ENCODE data around the gene BEX2.
"Not testable (repeated sequence)": the region's sequence is repeated elsewhere in the genome, so short reads cannot be mapped to it uniquely, and the experiment has no call there.

Gene BEX2

DNA sequence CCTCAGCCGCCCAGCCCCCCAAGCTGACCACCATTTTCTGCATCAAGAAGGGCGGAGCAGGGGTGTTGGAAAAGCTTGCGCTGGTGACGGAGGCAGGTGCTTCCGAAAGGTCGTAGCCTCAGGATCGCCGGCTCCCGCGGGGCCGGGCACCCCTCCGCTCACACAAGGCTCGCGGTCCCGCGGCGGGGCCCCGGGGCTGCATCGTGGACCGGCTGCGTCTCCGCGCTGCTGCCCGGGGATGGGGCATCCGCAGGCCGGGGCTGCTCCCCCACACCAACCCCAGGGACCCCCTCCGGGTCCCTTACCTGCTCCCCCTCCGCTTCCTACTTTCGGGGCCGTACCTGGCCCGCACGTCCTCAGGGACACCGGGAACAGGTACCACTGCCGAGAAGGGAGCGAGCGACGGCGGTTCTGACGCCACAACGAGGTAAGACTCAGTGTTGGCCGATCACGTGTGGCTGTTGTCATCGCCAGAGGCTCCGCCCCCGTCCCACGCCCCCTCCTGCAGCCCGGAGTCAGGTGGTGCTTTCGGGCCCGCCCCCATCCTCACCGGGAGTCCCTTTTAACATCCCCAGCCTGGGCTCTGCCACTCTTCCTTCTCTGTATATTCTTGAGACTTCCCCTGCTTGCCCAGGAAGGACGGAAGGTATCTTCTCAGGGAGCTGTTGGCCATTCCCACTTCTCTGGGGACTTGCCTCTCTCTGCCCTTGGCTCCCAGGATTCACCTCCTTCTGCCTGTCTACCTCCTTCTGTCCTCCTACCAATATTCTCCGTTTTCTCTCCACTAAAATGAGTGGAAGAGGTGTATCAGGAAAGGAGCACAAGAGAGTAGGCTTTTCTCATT lies at the start of gene BEX2:
TSS of gene BEX2 (minus strand) at position 436 of the 844 bp plus-strand sequence. CDS start 1,014 bp downstream, outside the sequence.
- peak; percentile 68 for DNase-seq

DNA sequence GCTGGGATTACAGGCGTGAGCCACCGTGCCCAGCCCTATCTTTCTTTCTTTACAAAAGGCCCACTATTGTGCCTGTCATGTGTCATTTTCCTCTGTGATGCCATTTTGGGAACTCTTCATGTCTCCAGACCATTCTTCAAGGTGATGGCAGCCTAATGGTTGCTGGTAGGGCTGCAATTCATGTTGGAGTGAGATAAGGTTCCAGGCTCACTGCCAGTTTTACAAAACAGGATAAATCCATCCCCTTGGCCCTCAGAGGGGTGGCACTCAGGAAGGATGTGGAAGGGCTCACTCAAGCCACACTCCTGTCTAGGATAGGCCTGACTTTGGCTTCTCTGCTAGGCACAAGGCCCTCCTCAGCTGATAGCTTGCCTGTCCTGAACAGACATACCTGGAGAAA lies 49.3 kb upstream of the BEX2 start:
- DNase-seq, result no peak

DNA sequence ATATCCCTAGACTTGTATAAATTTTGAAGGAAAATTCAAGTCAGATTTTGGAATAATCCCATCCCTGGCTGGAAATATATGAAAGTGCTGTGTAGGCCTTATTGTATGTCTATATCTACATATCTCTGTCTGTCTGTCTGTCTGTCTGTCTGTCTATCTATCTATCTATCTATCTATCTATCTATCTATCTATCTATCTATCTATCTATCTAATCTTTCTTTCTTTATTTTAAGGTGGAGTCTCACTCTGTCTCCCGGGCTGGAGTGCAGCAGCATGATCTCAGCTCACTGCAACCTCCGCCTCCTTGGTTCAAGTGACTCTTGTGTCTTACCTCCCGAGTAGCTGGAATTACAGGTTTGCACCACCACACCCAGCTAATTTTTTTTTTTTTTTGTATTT lies 48.8 kb upstream of the BEX2 start:
- DNase-seq, result not testable (repeated sequence)

DNA sequence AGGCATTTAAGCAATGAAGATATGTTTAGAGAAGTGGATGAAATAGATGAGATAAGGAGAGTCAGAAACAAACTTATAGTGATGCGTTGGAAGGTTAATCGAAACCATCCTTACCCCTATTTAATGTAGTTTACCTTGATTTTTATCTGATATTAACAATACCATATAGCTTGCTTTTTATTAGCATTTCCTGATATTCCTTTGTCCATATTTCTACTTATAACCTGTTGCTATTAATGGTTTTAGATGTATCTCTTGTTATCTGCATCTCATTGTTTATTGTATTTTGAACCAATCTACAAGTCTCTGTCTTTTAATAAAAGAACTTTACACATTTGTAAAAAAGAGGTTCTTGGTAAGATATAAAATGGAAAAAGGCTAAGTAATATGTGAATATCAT lies 47.1 kb upstream of the BEX2 start:
- no peak for DNase-seq

DNA sequence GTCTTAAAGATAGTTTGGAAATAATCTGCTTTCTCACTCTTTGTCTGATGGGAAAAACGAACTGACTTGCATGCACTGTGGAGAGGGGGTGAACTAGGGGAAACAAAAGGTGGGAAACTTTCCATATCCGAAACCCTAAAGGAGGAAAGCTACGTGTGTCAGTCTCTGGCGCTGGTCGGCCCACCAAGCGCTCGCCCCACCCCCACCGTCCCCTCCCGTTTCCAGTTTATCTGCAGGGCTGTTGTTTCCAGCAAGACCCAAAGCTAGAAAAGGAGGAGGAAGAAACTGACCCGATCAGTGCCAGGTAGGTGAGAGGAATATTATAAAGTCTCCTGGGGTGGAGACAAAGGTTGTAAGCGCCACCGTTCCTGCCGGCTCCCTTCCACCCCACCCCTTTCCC lies 46.1 kb upstream of the BEX2 start:
- DNase-seq, result no peak

DNA sequence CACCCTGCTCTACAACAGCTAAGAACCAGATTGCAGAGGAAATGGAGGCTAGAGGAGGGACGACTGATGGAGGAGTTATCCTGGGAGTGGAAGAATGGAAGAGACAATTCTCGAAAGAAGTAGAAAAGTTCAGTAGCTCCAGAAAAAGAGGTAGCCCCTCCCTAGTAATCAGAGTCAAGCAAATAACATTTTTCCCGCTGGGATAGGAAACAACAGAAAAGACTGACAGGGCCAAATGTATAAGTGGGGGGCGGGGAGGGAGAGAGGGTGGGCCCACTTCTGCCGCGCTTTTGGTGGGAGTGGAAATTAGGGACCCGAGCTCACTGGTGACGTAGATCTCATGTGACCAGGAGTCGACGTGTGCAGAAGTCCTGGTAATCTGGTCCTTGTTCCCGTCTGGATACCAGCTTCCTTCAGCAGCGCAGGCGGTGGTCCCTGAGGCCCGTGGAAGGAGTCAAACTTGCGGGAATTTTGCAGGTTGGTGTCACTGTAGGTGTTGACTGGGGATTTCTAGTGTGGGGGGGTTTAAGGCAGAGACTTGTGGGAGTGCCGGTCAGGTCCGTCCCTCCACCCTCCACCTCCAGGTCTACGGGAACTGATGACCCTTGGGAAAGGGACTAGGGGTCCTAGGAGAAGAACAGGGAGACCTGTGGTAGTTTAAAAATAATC lies 45.5 kb upstream of the BEX2 start, which contains the start of gene TCEAL9:
TSS of gene TCEAL9 (plus strand) at position 377 of the 669 bp plus-strand sequence. CDS start 1,179 bp downstream, outside the sequence.
- peak; percentile 26 for DNase-seq

DNA sequence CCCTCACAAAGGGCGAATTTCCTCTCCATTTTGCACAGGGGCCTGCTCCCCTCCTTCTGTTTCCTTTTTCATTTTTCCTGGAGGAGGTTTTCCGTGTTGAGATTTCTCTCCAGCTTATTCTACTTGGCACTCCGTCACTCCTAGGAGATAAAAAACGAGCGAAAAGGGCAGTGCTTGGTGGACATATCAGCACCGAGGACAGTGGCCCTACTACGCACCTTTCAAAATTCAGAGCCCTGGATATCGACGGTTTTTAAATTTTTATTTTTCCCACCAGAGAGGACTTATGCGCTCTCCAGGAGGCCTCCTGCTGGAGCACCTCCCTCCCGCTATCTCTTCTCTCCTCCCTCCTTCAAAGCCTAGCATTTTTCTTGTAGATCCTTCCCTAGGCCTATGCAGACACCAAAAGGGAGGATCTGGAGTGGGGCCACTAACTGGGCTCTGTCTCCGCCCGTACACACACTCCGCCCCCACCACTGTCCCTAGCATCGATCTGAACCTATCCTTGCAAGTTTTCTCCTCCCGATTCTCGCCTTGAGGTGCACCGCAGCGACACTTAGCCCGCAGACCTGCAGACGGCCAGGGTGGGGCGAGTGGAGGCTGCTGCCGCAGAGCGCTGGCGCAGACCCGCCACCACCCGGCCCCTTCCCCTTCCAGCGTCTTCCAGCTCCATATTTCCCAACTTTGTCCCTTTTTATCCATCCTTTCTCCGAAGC lies 37.0 kb upstream of the BEX2 start:
- no peak for DNase-seq

DNA sequence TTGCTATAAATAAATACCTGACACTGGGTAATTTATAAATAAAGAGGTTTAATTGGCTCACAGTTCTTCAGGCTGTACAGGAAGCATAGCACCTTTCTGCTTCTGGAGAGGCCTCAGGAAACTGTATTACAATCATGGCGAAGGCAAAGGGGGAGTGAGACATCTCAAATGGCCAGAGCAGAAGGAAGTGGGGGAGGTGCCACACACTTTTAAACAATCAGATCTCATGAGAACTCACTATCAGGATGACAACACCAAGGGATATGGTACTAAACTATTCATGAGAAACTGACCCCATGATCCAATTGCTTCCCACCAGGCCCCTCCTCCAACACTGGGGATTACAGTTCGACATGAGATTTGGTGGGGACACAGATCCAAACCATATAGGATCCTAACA lies 33.8 kb upstream of the BEX2 start:
- no peak for DNase-seq

DNA sequence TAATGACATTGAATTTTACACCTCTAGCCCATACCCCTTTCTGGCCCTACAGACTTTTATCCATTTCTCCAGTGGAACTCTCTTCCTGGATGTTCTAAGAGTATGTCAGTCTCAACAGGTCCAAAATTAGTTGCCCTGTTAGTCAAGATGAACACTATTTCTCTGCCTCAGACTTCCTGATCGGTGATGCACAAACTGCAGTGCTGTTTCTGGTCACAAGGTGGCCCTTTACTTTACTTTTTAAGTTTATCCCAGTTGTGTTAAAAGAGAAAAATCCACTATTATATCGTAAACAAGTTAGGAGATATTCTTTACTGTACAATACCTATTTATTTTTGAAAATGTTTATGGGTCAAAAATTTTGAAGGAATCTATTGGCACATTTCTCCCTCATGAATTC lies 32.3 kb upstream of the BEX2 start:
- DNase-seq, result no peak

DNA sequence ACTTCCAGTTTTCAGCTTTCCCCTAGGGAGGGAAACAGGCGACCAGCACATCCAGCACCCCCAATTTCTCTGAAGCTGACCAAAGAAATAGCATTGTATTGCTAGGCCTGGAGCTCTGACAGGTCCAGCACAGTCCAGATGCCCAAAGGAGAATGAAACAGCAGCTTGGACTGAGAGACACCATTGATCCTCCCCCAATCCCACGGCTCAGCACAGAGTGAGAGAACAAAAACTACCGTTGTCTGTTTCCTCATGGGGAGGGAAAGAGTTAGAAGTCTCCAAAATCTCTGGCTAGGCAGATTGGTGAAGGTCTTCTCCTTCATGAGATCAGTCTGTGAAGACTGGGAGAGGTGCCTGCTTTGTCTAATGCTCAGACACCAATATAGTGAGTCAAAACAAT lies 27.9 kb upstream of the BEX2 start:
- no peak for DNase-seq

DNA sequence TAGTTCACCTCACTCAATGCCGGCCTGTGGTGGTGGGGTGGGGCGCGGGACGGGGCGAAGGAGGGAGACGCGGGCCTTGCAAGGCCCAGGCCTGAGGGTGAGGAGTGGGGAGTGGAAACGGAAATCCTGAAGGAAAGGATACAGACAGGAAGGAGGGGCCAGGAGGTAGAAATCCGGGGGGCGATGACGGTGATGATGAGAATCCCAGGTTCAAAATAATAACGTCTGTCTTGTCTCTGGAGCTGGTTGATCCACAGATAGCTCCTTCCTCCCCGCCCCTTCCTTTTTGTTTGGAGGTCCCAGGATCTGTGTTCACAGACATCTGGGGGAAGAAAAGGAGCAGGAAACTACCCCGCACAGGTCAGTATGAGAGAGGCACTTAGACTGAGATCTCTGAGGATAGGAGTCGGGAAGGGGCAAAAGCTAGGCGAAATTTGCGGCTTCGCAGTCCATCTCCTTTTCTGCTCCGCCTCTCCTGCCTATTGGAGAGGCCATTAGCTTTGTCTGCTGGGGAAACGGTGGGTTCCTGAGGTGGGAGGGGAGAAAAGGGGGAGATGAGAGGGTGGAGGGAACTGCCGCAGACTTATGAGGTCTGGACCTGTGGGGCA lies 20.0 kb upstream of the BEX2 start:
- no peak for DNase-seq

DNA sequence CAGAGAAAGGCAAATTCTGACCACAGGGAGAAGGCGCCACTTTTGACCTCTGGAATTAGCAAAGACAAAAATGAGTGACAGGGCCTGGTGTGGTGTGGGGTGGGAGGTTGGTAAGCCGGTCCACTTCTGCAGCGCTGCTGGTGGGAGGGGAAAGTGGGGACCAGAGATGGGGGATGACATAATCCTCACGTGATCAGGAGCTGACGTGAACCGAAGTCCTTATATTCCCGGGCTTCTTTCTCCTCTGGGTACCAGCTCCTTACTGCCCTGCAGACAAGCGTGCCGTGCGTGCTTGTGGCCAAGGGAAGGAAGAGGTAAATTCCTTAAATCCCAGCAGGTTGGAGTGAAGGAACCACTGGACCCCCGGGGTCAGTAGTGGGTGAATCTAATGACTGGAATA lies 19.2 kb upstream of the BEX2 start, which contains the start of gene TCEAL7:
TSS of gene TCEAL7 (plus strand) at position 249 of the 400 bp plus-strand sequence. CDS start 1,165 bp downstream, outside the sequence.
- DNase-seq, result peak; percentile 13

DNA sequence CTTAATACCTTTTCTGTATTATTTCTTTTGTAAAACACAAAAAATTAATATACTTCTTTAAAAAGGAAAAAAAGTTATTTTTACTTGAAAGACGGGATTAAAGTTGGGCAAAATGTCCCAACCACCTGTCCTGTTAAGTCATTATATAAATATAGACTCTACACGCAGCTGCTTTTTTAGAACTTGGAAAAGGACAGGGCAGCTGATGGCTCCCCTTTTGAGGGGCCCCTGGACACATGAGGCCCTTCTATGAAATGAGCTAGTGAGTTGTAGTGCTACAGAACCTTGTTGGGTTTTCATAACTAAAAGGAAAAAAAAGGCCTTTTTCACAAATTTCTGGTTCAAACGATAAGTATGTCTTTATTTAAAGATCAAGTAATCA lies 600 bp upstream of the BEX2 start:
- DNase-seq, result no peak

DNA sequence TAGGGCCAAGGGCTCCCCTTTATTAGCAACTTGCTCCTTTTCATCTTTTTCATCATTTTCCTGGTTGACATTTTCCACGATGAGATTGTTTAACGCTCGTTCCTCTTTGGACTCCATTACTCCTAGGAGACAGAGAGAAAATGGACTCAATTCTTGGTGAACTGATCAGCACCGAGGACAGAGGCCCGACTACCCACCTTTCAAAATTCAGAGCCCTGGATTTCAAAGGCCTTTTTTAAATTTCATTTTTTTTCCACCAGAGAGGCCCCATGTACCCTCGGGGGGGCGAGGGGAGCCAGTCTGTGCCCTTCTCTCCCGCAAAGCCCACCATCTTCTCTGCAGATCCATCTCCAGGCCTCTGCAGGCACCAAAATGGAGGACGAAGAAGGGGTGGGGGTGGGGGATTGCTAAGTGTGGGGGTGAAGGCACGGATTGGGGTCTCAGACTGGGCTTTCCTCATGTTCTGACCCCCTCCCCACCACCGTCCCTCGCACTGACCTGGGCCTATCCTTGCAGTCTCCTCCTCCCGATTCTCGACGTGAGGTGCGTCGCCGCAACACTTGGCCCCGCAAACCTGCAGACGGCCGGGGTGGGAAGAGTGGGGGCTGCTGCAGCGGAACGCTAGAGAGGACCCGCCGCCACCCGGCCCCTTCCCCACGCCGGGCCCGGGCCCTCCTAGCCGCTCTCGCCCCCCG lies 783 bp downstream of the BEX2 start:
- DNase-seq, result no peak

DNA sequence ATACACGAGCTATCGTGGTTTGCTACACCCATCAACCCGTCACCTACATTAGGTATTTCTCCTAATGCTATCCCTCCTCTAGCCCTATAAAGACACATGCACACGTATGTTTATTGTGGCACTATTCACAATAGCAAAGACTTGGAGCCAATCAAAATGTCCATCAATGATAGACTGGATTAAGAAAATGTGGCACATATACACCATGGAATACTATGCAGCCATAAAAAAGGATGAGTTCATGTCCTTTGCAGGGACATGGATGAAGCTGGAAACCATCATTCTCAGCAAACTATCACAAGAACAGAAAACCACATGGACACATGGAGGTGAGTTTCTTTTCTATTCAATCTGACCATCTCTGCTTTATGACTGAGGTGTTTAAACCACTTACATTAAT lies 5.1 kb downstream of the BEX2 start:
- DNase-seq, result not testable (repeated sequence)

DNA sequence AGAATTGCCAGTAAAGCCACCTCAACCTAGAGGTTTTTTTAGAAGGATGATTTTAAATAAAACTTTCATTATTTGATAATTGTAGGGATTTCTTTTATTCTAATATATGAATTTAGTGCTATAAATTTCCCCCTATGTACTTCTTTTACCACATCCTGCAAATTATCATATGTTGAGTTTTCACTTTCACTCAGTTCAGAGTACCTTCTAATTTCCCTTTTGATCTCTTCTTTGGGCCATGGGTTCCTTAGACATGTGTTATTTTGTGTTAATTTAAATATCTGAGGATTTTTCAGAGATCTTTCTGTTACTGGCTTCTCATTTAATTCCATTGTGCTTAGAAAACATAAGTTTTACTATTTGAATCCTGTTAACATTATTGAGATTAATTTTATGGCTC lies 6.1 kb downstream of the BEX2 start:
- no peak for DNase-seq

DNA sequence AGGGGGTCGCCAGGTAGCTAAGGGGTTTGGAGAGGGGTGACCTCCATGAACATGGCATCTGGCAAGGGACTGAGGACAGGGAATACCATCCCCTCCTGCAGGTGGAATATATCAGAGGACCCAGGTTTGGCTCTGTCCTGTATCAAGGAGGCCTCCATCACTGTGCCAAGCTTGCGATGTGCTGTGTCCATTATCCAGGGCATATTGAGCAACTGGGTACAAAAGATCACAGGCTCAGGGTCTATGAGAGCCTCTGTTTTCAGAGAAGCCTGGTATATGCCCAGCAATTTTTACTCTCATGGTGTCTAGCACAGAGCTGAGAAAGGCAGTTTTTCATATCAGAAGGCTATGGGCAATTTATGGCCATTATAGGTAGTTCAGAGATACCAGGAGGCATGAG lies 17.7 kb downstream of the BEX2 start:
- DNase-seq, result no peak

DNA sequence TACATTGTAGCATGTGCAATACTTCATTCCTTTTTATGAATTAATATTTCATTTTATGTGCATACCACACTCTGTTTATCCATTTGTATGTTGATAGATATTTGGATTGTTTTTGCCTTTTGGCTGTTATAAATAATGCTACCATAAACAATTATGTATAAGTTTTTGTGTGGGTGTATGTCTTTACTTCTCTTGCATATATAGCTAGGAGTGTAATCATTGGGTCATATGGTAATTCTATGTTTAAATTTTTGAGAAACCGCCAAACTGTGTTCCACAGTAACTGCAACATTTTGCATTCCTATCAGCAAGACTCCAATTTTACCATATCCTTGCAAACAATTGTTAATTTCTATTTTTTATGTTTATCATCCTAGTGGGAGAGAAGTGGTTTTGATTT lies 31.2 kb downstream of the BEX2 start:
- DNase-seq, result no peak

DNA sequence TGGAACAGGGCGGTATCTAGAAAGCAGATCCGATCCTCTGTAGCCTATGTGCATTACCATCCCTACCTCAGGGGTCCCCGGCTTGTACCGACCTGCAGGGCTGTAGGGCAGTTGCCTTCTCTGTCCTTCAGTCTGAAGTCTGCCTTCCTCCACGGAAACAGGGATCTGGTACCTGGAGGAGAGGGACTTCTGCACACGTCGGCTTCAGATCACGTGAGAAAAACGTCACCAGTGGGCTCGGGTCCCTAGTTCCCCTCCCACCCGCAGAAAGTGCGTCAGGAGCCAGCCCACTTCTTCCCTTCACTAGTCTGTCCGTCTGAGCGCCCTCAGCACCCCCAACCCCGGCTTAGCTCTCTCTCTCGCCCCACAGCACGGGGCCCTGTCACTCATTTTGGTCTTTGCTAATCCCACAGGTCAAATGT lies 34.2 kb downstream of the BEX2 start, which contains the start of gene TCEAL5:
TSS of gene TCEAL5 (minus strand) at position 170 of the 422 bp plus-strand sequence. CDS start 2,187 bp downstream, outside the sequence.
- no peak for DNase-seq

DNA sequence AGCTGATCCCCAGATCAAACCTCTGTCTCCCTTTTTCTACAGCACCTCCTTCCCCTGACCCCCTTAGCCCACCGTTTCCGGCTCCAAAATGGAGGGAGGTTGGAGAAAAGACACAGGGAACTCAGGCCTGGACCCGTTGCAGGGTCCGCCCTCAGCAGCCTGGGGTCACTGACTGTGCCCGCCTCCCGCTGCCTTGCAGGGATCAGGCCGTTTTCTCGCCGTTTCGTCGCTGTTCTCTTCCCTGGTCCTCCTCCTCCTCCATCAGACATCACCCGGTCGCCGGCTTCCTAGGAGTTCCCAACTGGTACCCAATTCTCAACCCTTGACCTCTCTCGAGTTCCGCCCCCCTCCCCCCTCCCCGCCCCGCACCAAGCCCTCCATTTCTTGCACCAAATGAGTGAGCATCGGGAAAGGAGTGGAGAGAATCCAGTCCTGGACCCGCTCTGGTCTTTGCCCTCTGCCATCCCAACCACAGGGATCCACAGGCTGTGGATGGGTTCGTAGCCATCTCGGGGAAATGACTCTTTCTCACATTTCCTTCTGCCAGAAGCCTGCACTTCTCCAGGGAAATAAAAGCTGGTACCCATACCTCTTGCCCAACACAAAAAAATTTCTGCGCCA lies 34.7 kb downstream of the BEX2 start:
- no peak for DNase-seq

DNA sequence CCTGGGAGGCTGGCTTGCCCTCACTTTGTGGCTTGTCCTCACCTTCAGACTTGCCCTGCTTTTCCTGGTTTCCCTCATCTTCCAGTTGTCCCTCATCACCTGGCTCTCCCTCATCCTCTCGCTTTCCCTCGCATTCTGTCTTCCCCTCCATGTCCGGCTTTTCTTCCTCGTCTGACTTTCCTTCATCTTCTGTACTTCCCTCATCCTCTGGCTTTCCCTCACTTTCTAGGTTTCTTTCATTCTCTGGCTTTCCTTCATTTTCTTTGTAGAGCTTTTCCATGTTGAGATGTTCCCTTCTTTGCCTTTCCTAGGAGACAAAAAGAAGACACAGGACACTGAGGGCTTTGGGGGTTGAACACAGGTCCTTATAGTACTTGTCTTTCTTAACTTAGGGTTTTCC lies 36.5 kb downstream of the BEX2 start:
- no peak for DNase-seq

Data from NCI-H510A (cell line).